Right atrium auricular region (tissue), 2 donors: ENCODE measurements around the gene CD274. TPM values are rescaled to one million over a fixed set of nuclear protein-coding genes. Genes with fewer than 3 reads are reported as not detected.
A peak's percentile ranks its signal among the peaks of the same experiment; 100 is the strongest.

ENCODE experiments used
- DNase-seq: peaks from one replicate; pipeline ENCODE4 v3.0.0-alpha.2; 2019; ENCODE audit warnings: low spot score
- H3K27ac ChIP-seq, 2 donors: fragments of 200-600 bp; sonication (generic); 1 replicate in 1 of 2; 2 replicates in 1 of 2; pipeline ENCODE4 v1.5.1; 2016 to 2019
- H3K27me3 ChIP-seq, 2 donors: fragments of 200-600 bp; sonication (generic); one replicate each; pipeline versions ENCODE4 v1.5.1 to v1.6.0; 2017 to 2019
- H3K36me3 ChIP-seq: fragments of 200-600 bp; sonication (generic); one replicate; pipeline ENCODE4 v1.5.1; 2016
- H3K4me1 ChIP-seq, 2 donors: fragments of 200-600 bp; sonication (generic); one replicate each; pipeline versions ENCODE4 v1.5.1 to v1.6.0; 2017 to 2019
- H3K4me3 ChIP-seq, 2 donors: fragments of 200-600 bp; sonication (generic); 1 replicate in 1 of 2; 2 replicates in 1 of 2; pipeline ENCODE4 v1.5.1; 2017 to 2019; ENCODE audit warnings: mild to moderate bottlenecking in 1 of 2, moderate library complexity in 1 of 2
- H3K9me3 ChIP-seq, 2 donors: fragments of 200-600 bp; sonication (generic); one replicate each; pipeline ENCODE4 v1.5.1; 2019
- total RNA-seq, 2 donors: library from RNA; depleted of rRNA; stranded (reverse); fragments of >200 nt; gene quantifications; one replicate each; pipeline ENCODE4 v1.1.0, GENCODE V29; 2016
- TF ChIP-seq, protein P1 (sequence below), 2 donors: fragments of 200-600 bp; sonication (generic); IDR thresholded peaks; one replicate each; pipeline ENCODE4 v1.5.1; 2019; ENCODE audit warnings: antibody characterized with exemption in 2 of 2

Gene CD274
- total RNA-seq, 2 donors from 2014 or later, result 6.6 to 14.1 TPM

DNA sequence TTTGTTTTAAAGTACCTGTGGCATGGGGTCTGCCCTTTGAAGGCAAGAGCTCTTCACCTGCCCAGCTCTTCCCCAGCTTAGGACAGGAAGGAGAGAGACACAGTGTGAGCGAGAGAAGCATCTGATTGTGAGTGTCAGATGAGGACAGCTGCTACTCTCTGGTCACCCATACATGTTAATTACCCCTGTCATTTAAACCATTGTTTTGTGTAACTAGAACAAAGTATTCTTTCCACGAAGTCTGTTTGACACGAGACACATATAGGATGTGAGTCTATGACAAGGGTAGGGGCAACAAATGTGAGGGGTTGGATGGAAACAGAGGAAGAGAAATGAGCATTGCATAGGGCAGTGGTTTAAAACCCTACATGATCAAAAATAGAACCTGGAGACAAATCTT, 3.0 kb upstream of the CD274 start:
- Histone ChIP-seq H3K4me1 (peaks cover 0 to 9% of the 10 kb centered on the region in 2 donors), H3K36me3 (no peaks in the 10 kb centered on the region), H3K4me3 (no peak overlapping the region), H3K27ac (no peak overlapping the region), H3K27me3 (no peaks in the 10 kb centered on the region), H3K9me3 (no peaks in the 10 kb centered on the region)
- no peak for DNase-seq
- TF ChIP-seq, protein P1, sequence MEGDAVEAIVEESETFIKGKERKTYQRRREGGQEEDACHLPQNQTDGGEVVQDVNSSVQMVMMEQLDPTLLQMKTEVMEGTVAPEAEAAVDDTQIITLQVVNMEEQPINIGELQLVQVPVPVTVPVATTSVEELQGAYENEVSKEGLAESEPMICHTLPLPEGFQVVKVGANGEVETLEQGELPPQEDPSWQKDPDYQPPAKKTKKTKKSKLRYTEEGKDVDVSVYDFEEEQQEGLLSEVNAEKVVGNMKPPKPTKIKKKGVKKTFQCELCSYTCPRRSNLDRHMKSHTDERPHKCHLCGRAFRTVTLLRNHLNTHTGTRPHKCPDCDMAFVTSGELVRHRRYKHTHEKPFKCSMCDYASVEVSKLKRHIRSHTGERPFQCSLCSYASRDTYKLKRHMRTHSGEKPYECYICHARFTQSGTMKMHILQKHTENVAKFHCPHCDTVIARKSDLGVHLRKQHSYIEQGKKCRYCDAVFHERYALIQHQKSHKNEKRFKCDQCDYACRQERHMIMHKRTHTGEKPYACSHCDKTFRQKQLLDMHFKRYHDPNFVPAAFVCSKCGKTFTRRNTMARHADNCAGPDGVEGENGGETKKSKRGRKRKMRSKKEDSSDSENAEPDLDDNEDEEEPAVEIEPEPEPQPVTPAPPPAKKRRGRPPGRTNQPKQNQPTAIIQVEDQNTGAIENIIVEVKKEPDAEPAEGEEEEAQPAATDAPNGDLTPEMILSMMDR (IDR thresholded peaks at IDR 0.05), result no peak

DNA sequence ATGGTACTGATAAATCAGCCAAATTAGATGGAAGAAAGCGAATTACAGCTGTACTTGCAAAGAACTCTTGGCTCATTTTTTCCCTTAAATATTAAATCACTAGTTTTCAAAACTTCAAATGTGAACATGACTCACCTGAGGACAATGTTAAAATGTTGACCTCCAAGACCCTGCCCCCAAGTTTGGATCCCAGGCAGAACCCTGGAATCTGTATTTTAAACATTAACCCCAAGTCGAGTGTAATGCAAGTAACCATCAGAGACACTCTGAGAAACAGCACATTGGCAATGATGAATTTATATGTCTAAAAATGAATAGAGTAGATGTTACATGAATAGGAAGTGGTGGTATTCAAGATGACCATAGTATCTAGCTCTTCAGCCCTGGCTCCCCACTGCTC, 2.3 kb upstream of the CD274 start:
- no peak for DNase-seq
- Histone ChIP-seq H3K4me1 (peaks cover 0 to 9% of the 10 kb centered on the region in 2 donors), H3K27ac (no peak overlapping the region), H3K36me3 (no peaks in the 10 kb centered on the region), H3K27me3 (no peaks in the 10 kb centered on the region), H3K4me3 (no peak overlapping the region), H3K9me3 (no peaks in the 10 kb centered on the region)
- TF ChIP-seq, protein P1 (IDR thresholded peaks at IDR 0.05), result no peak

DNA sequence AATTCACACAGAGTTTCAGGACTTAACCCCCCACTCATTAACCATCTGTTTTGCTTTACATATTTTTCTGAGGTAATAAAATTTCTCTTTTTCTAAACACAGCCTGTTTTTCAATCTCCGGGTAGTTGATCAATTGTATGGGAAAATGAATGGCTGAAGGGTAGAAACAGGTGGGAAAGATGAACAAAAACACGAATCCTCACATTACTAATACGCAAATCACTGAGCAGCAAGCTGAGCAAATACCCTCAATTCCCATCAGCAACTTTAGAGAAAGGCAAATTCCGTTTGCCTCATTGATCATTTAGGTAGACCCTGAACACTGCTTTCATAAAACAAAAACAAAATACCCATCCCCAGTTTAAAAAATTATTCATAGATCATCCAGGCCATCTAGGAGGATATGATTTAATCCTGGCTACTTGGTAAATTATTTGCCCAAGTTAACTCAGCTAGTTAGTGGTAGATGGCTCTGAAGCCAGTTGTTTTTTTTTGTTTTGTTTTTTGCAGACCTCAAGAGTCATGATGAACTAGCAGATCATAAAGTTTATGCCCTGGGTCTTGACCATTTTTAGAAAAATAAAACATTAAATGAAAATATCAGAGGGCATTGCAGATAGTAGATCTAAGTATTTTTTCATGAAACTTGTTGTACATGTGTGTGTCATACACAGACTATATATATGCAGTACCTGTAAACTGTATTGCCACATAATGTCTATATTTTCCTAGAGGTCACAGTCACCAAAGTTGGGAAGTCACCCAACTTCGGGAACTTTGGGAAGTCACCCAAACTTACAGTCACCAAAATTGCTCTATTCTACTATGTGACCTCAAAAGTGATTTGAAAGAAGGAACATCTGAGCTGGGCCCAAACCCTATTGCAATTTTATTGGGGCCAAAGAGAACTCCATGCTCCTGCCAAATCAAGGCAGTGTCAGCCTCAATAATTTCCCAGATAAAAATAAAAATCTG, 1.6 kb upstream of the CD274 start:
- DNase-seq, result no peak
- TF ChIP-seq, protein P1 (IDR thresholded peaks at IDR 0.05), result no peak
- H3K9me3 ChIP-seq, result no peaks in the 10 kb centered on the region
- H3K4me3 ChIP-seq, result no peak overlapping the region
- H3K4me1 ChIP-seq, result peaks cover 0 to 16% of the 10 kb centered on the region in 2 donors
- H3K36me3 ChIP-seq, result no peaks in the 10 kb centered on the region
- peak overlapping the region; percentile 83 to 84 for H3K27ac ChIP-seq
- H3K27me3 ChIP-seq, result no peaks in the 10 kb centered on the region

DNA sequence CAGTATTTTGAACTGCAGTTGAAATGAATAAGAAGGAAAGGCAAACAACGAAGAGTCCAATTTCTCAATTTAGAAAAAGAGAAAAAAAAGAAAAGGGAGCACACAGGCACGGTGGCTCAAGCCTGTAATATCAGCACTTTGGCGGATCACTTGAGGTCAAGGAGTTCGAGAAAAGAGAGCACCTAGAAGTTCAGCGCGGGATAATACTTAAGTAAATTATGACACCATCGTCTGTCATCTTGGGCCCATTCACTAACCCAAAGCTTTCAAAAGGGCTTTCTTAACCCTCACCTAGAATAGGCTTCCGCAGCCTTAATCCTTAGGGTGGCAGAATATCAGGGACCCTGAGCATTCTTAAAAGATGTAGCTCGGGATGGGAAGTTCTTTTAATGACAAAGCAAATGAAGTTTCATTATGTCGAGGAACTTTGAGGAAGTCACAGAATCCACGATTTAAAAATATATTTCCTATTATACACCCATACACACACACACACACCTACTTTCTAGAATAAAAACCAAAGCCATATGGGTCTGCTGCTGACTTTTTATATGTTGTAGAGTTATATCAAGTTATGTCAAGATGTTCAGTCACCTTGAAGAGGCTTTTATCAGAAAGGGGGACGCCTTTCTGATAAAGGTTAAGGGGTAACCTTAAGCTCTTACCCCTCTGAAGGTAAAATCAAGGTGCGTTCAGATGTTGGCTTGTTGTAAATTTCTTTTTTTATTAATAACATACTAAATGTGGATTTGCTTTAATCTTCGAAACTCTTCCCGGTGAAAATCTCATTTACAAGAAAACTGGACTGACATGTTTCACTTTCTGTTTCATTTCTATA, 602 bp upstream of the CD274 start:
- H3K4me3 ChIP-seq, result peak overlapping the region; percentile 64 to 66

DNA sequence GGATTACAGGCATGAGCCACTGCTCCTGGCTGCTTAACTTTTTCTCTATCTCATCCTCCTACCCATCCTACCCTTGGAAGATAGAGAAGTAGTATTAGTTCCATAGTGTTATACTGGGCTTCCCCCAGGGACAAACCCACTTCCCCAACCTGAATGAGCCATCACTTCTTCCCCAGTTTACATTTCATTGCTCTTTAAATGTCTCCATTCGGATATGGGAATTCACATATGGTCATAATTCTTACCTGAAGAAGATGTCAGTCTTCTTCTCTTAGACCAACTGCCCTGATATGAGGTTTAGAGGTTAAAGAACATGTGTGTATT, 1.9 kb downstream of the CD274 start:
- peak overlapping the region; percentile 9 to 67 for H3K27ac ChIP-seq
- TF ChIP-seq, protein P1 (IDR thresholded peaks at IDR 0.05), result no peak
- peaks cover 0 to 18% of the 10 kb centered on the region in 2 donors for H3K4me1 ChIP-seq

More for the DNA sequence above, 602 bp upstream of the CD274 start:
- DNase-seq, result no peak
- Histone ChIP-seq H3K36me3 (no peaks in the 10 kb centered on the region), H3K27me3 (no peaks in the 10 kb centered on the region), H3K27ac (peak overlapping the region; percentile 83 to 84), H3K4me1 (peaks cover 0 to 18% of the 10 kb centered on the region in 2 donors), H3K9me3 (no peaks in the 10 kb centered on the region)
- TF ChIP-seq, protein P1 (IDR thresholded peaks at IDR 0.05), result no peak

More for the DNA sequence above, 1.9 kb downstream of the CD274 start:
- no peak for DNase-seq
- no peaks in the 10 kb centered on the region for H3K27me3 ChIP-seq
- H3K9me3 ChIP-seq, result no peaks in the 10 kb centered on the region
- H3K4me3 ChIP-seq, result no peak overlapping the region
- H3K36me3 ChIP-seq, result no peaks in the 10 kb centered on the region
